HepG2 (cell line): ENCODE data around the gene ARL4D. TPM values are rescaled to one million over a fixed set of nuclear protein-coding genes. Genes with fewer than 3 reads are reported as not detected.
A peak's percentile ranks its signal among the peaks of the same experiment; 100 is the strongest.

Experiments used
- BCL3 ChIP-seq: sonication (generic); formaldehyde crosslinking; IDR thresholded peaks from 2 replicates; pipeline ENCODE4 v1.5.1; 2020; ENCODE audit warnings: mild to moderate bottlenecking, missing genetic modification reagents, moderate library complexity
- DNMT3B ChIP-seq: conservative IDR thresholded peaks from 2 replicates; pipeline ENCODE4 v1.6.1; 2016; ENCODE audit warnings: missing biosample characterization, control low read depth
- ELF3 ChIP-seq: IDR thresholded peaks from 2 replicates; pipeline ENCODE4 v1.6.1; 2016; ENCODE audit warnings: missing genetic modification reagents, missing compliant biosample characterization
- GATA4 ChIP-seq: sonication (generic); IDR thresholded peaks from 2 replicates; pipeline ENCODE4 v1.6.1; 2016; ENCODE audit warnings: antibody characterized with exemption, low read depth, borderline replicate concordance
- GTF3A ChIP-seq: sonication (generic); formaldehyde crosslinking; conservative IDR thresholded peaks from 2 replicates; pipeline ENCODE4 v1.4.0; 2020; ENCODE audit warnings: mild to moderate bottlenecking, missing genetic modification reagents
- LCORL ChIP-seq, 2 experiments: fragments of 450-650 bp in 1 of 2; sonication (generic) in 1 of 2; formaldehyde crosslinking in 1 of 2; IDR thresholded peaks; 2 replicates each; pipeline versions ENCODE4 v1.5.0 to v1.6.1; 2017 to 2020; ENCODE audit warnings: antibody characterized with exemption in 1 of 2, missing genetic modification reagents in 1 of 2
- MYPOP ChIP-seq: sonication (generic); formaldehyde crosslinking; IDR thresholded peaks from 2 replicates; pipeline ENCODE4 v1.8.1; 2023; ENCODE audit warnings: mild to moderate bottlenecking, moderate library complexity, missing genetic modification reagents
- NFKBIZ ChIP-seq: IDR thresholded peaks from 2 replicates; pipeline ENCODE4 v1.6.1; 2018; ENCODE audit warnings: missing genetic modification reagents, missing compliant biosample characterization
- PBX2 ChIP-seq: IDR thresholded peaks from 2 replicates; pipeline ENCODE4 v1.6.1; 2016; ENCODE audit warnings: control low read depth
- SOX13 ChIP-seq, 3 experiments: fragments of 450-650 bp in 1 of 3; sonication (generic) in 1 of 3; formaldehyde crosslinking in 1 of 3; IDR thresholded peaks in 2 of 3; conservative IDR thresholded peaks in 1 of 3; 2 replicates each; pipeline versions ENCODE4 v1.5.0 to v1.6.1; 2016 to 2020; ENCODE audit warnings: antibody characterized with exemption in 1 of 3, mild to moderate bottlenecking in 1 of 3, missing compliant biosample characterization in 1 of 3, missing genetic modification reagents in 1 of 3, moderate library complexity in 1 of 3
- ZFP36L1 ChIP-seq: sonication (generic); formaldehyde crosslinking; IDR thresholded peaks from 2 replicates; pipeline ENCODE4 v1.8.0; 2022; ENCODE audit warnings: mild to moderate bottlenecking, missing genetic modification reagents, moderate library complexity
- ZNF552 ChIP-seq: sonication (generic); formaldehyde crosslinking; IDR thresholded peaks from 2 replicates; pipeline ENCODE4 v1.9.0; 2022; ENCODE audit warnings: missing genetic modification reagents, mild to moderate bottlenecking, borderline replicate concordance
- ZNF710 ChIP-seq: sonication (generic); formaldehyde crosslinking; IDR thresholded peaks from 2 replicates; pipeline ENCODE4 v1.5.0; 2020; ENCODE audit warnings: mild to moderate bottlenecking, missing genetic modification reagents, borderline replicate concordance
- ZNF788 ChIP-seq: sonication (generic); formaldehyde crosslinking; IDR thresholded peaks from 2 replicates; pipeline ENCODE4 v1.5.0; 2020; ENCODE audit warnings: mild to moderate bottlenecking, missing genetic modification reagents, borderline replicate concordance
- ZSCAN29 ChIP-seq: sonication (generic); formaldehyde crosslinking; conservative IDR thresholded peaks from 2 replicates; pipeline ENCODE4 v1.4.0; 2020; ENCODE audit warnings: mild to moderate bottlenecking, missing genetic modification reagents
- polyA plus RNA-seq, 8 experiments: library from polyadenylated mRNA; depleted of rRNA in 3 of 8; stranded (reverse) in 7 of 8; unstranded in 1 of 8; fragments of >200 nt; fragmentation: Illumina TruSeq in 4 of 8; extraction: Trizol in 4 of 8; gene quantifications; 2 replicates each; pipeline versions ENCODE4 v1.2.1 to v1.2.3, GENCODE V29; 2011 to 2016; ENCODE audit warnings: low read depth in 4 of 8, missing spikeins in 1 of 8, mixed read lengths in 1 of 8; ENCODE audit not compliant: insufficient read depth in 1 of 8
- total RNA-seq, 5 experiments: library from RNA; depleted of rRNA; stranded (reverse); fragments of >200 nt; fragmentation: Illumina TruSeq; extraction: Trizol; gene quantifications; 2 replicates each; pipeline ENCODE4 v1.2.3, GENCODE V29; 2016; ENCODE audit warnings: low read depth in 1 of 5
- TF ChIP-seq, protein P1 (sequence below): sonication (generic); IDR thresholded peaks from 2 replicates; pipeline ENCODE4 v1.6.1; 2016; ENCODE audit warnings: low read depth, borderline replicate concordance
- TF ChIP-seq, protein P2 (sequence below): sonication (generic); formaldehyde crosslinking; IDR thresholded peaks from 2 replicates; pipeline ENCODE4 v1.8.0; 2022; ENCODE audit warnings: mild to moderate bottlenecking, missing genetic modification reagents; ENCODE audit not compliant: insufficient replicate concordance

Gene ARL4D
- total and polyA plus RNA-seq, 2 of the 13 experiments (the other 11 are each of a cell fraction or from before 2014, with no cell fraction given) = 9.0 to 25.9 TPM

- TF ChIP-seq GTF3A (no peak), LCORL (IDR thresholded peaks at IDR 0.05) (no peak), LCORL (CRISPR knock-in tag; IDR thresholded peaks at IDR 0.05) (peak; percentile 72), GATA4 (no peak), SOX13 (IDR thresholded peaks at IDR 0.05) (no peak), SOX13 (CRISPR knock-in tag; conservative IDR thresholded peaks at IDR 0.05 in 1 of 2, IDR thresholded peaks at IDR 0.05 in 1 of 2) (peak in 1 of 2 experiments; percentile 31; a peak in 1 of 4 replicates), ZFP36L1 (no peak), PBX2 (CRISPR knock-in tag) (no peak), BCL3 (CRISPR knock-in tag) (peak; percentile 13; the same call in 1 of the 2 replicates), NFKBIZ (CRISPR knock-in tag) (0 out of 2 replicates have a peak, but pooled peaks have one; percentile 23), ELF3 (CRISPR knock-in tag) (peak; percentile 70), MYPOP (CRISPR knock-in tag) (no peak), ZSCAN29 (CRISPR knock-in tag) (0 out of 2 replicates have a peak, but pooled peaks have one; percentile 70), ZNF552 (no peak), ZNF788 (CRISPR knock-in tag) (peak; percentile 50; the same call in 1 of the 2 replicates), ZNF710 (no peak), DNMT3B (CRISPR knock-in tag) (no peak)
- TF ChIP-seq, protein P1, sequence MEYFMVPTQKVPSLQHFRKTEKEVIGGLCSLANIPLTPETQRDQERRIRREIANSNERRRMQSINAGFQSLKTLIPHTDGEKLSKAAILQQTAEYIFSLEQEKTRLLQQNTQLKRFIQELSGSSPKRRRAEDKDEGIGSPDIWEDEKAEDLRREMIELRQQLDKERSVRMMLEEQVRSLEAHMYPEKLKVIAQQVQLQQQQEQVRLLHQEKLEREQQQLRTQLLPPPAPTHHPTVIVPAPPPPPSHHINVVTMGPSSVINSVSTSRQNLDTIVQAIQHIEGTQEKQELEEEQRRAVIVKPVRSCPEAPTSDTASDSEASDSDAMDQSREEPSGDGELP = peak; percentile 55; the same call in 1 of the 2 replicates
- TF ChIP-seq, protein P2, sequence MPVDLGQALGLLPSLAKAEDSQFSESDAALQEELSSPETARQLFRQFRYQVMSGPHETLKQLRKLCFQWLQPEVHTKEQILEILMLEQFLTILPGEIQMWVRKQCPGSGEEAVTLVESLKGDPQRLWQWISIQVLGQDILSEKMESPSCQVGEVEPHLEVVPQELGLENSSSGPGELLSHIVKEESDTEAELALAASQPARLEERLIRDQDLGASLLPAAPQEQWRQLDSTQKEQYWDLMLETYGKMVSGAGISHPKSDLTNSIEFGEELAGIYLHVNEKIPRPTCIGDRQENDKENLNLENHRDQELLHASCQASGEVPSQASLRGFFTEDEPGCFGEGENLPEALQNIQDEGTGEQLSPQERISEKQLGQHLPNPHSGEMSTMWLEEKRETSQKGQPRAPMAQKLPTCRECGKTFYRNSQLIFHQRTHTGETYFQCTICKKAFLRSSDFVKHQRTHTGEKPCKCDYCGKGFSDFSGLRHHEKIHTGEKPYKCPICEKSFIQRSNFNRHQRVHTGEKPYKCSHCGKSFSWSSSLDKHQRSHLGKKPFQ (CRISPR knock-in tag) = no peak
Observed at GRCh38 chr17:43402567-43402966, 3.8 kb downstream of the ARL4D start (continued).
